K562 (cell line): ENCODE data around the gene ZMIZ1. TPM values are rescaled to one million over a fixed set of nuclear protein-coding genes. Genes with fewer than 3 reads are reported as not detected.

ENCODE experiments used
- ATAC-seq: fragments of 200-7000 bp; cut with Tn5 transposase; 3 replicates; pipeline ENCODE4 v1.9.1; 2020; ENCODE audit warnings: moderate library complexity
- BruUV-seq: library from RNA; stranded (reverse); fragments of 400-500 nt; replicated peaks from 2 replicates; lab custom pipeline; 2021; lab: Mats Ljungman, UMichigan
- CTCF ChIA-PET: fragments of 300-600 bp; formaldehyde crosslinking; extraction: SDS; loops from one replicate; lab custom pipeline; 2021; ENCODE audit warnings: low intra/inter-chr PET ratio; lab: Yijun Ruan, JAX
- POLR2A ChIA-PET: fragments of 300-600, 350-650 bp; sonication (Branson Sonifier 250); formaldehyde crosslinking; extraction: SDS; loops from one replicate; lab custom pipeline; 2021; ENCODE audit warnings: antibody characterized with exemption, inconsistent platforms; lab: Yijun Ruan, JAX
- DNase-seq, 4 experiments: peaks; one replicate each; pipeline versions ENCODE4 v3.0.0 to v3.0.0-alpha.2; 2011 to 2018; ENCODE audit warnings: low spot score in 3 of 4, mixed read lengths in 3 of 4; ENCODE audit errors: extremely low read depth in 1 of 4
- FAIRE-seq: peaks from 2 replicates; lab custom pipeline; 2011; peaks lifted over from hg19 to GRCh38; lab: Jason Lieb, UNC
- H2AFZ ChIP-seq: 2 replicates; pipeline ENCODE4 v1.6.0; 2011; ENCODE audit warnings: low read depth, low read length, control low read depth, inconsistent platforms
- H3K27ac ChIP-seq: fragments of 200-600 bp; 3 replicates; pipeline ENCODE4 v1.8.0; 2011; ENCODE audit warnings: low read depth, mild to moderate bottlenecking, control low read depth, inconsistent platforms, low read length, moderate library complexity, mixed read lengths; ENCODE audit errors: extremely low read depth
- H3K27me3 ChIP-seq, 2 experiments: fragments of 300-600 bp in 1 of 2; 2 replicates in 1 of 2; 3 replicates in 1 of 2; pipeline versions ENCODE4 v1.6.0 to v1.8.0; 2011; ENCODE audit warnings: inconsistent platforms in 2 of 2, low read length in 2 of 2, mild to moderate bottlenecking in 1 of 2, mixed read lengths in 1 of 2, moderate library complexity in 1 of 2; ENCODE audit not compliant: control insufficient read depth in 2 of 2, insufficient read depth in 2 of 2
- H3K36me3 ChIP-seq: fragments of 300-600 bp; 3 replicates; pipeline ENCODE4 v1.8.0; 2011; ENCODE audit warnings: mild to moderate bottlenecking, low read length, inconsistent platforms; ENCODE audit not compliant: control insufficient read depth, insufficient read depth
- H3K4me1 ChIP-seq, 2 experiments: fragments of 200-600 bp in 1 of 2; replicated peaks in 1 of 2; 2 replicates in 1 of 2; 3 replicates in 1 of 2; pipeline versions ENCODE4 v1.5.1 to v1.8.0; 2011; ENCODE audit warnings: inconsistent platforms in 2 of 2, low read length in 2 of 2, mild to moderate bottlenecking in 1 of 2, mixed read lengths in 1 of 2, moderate library complexity in 1 of 2; ENCODE audit not compliant: control insufficient read depth in 2 of 2, insufficient read depth in 2 of 2
- H3K4me2 ChIP-seq: 2 replicates; pipeline ENCODE4 v1.6.1; 2011; ENCODE audit warnings: low read length, control low read depth, inconsistent platforms, mixed read lengths; ENCODE audit not compliant: insufficient read depth
- H3K4me3 ChIP-seq: fragments of 200-600 bp; sonication (generic), shearing (Covaris generic); 2 replicates; pipeline ENCODE4 v1.5.1; 2016; ENCODE audit warnings: control low read depth, inconsistent platforms
- H3K79me2 ChIP-seq: fragments of 200-600 bp; 3 replicates; pipeline ENCODE4 v1.8.0; 2011; ENCODE audit warnings: low read length, inconsistent platforms; ENCODE audit not compliant: control insufficient read depth, insufficient read depth
- H3K9ac ChIP-seq, 2 experiments: 2 replicates each; pipeline versions ENCODE4 v1.6.0 to v1.6.1; 2011; ENCODE audit warnings: low read depth in 2 of 2, low read length in 2 of 2, control low read depth in 1 of 2, inconsistent platforms in 1 of 2, mild to moderate bottlenecking in 1 of 2, mixed read lengths in 1 of 2; ENCODE audit not compliant: insufficient read depth in 1 of 2
- H3K9me1 ChIP-seq: one replicate; pipeline ENCODE4 v1.6.0; 2011; ENCODE audit warnings: inconsistent platforms, mild to moderate bottlenecking, low read length, moderate library complexity; ENCODE audit not compliant: control insufficient read depth, insufficient read depth
- H3K9me3 ChIP-seq: replicated peaks from 2 replicates; pipeline ENCODE4 v1.5.1; 2011; ENCODE audit warnings: low read depth, low read length, inconsistent platforms; ENCODE audit not compliant: control insufficient read depth, insufficient read depth
- H4K20me1 ChIP-seq: replicated peaks from 2 replicates; pipeline ENCODE4 v1.6.1; 2011; ENCODE audit warnings: low read length, inconsistent platforms, mixed read lengths; ENCODE audit not compliant: control insufficient read depth, insufficient read depth
- CHD4 ChIP-seq: fragments of 200-600 bp; sonication (generic); IDR thresholded peaks from 3 replicates; pipeline ENCODE4 v1.6.1; 2012; ENCODE audit warnings: low read depth, mild to moderate bottlenecking, mixed read lengths, low read length, inconsistent platforms; ENCODE audit not compliant: insufficient read depth, insufficient replicate concordance, poor library complexity, severe bottlenecking
- PCBP1 ChIP-seq: fragments of 200-400 bp; formaldehyde crosslinking; IDR thresholded peaks from 2 replicates; pipeline ENCODE4 v1.6.1; 2018; ENCODE audit warnings: mild to moderate bottlenecking, low read depth, low read length; ENCODE audit not compliant: poor library complexity, severe bottlenecking
- XRCC5 ChIP-seq: fragments of 200-400 bp; formaldehyde crosslinking; IDR thresholded peaks from 2 replicates; pipeline ENCODE4 v1.6.1; 2017; ENCODE audit warnings: low read depth, mild to moderate bottlenecking, low read length
- ZNF766 ChIP-seq: fragments of 200-800 bp; sonication (Bioruptor generic); conservative IDR thresholded peaks from 2 replicates; pipeline ENCODE4 v1.6.1; 2016; ENCODE audit warnings: missing genetic modification characterization, missing compliant biosample characterization
- WGBS: fragments of 100-300 bp; shearing (Covaris generic); methylation state at CpG from one replicate; pipeline ENCODE4 v1.1.6; 2016; ENCODE audit warnings: low coverage, mixed read lengths; ENCODE audit not compliant: insufficient coverage; ENCODE audit errors: missing lambda C conversion rate; 5-methylcytosine and 5-hydroxymethylcytosine counted together
- in situ Hi-C: fragments of 300-500 bp; cut with MboI; formaldehyde crosslinking; loops from 4 replicates; pipeline ENCODE4 v1.15.0; 2018; ENCODE audit warnings: inconsistent platforms, mixed read lengths
- intact Hi-C: fragments of 100-400 bp; cut with micrococcal nuclease; formaldehyde crosslinking; loops from 2 replicates; pipeline ENCODE4 v1.14.2; 2022
- polyA plus RNA-seq, 8 experiments: library from polyadenylated mRNA; depleted of rRNA in 4 of 8; stranded (reverse) in 5 of 8; unstranded in 3 of 8; fragments of >200 nt; fragmentation: Nextera tagmentation in 2 of 8; fragmentation: Illumina TruSeq in 1 of 8; extraction: Ambion mirVana in 2 of 8; extraction: Trizol in 1 of 8; gene quantifications; 2 replicates each; pipeline versions ENCODE4 v1.2.1 to v1.2.3, GENCODE V29; 2011 to 2014; ENCODE audit warnings: inconsistent platforms in 1 of 8, missing spikeins in 1 of 8
- total RNA-seq, 7 experiments: library from RNA; depleted of rRNA in 6 of 7; stranded (reverse); fragments of >200 nt in 6 of 7; fragmentation: Illumina TruSeq in 2 of 7; extraction: Trizol in 2 of 7; gene quantifications; 2 replicates each; pipeline versions ENCODE4 v1.2.1 to v1.2.3, GENCODE V29; 2011 to 2021; ENCODE audit warnings: low replicate concordance in 1 of 7
- TF ChIP-seq, protein P1 (sequence below): fragments of 450-650 bp; IDR thresholded peaks from 2 replicates; pipeline ENCODE4 v1.7.0; 2016; ENCODE audit warnings: borderline replicate concordance
- TF ChIP-seq, protein P2 (sequence below): fragments of 250-450 bp; sonication (Bioruptor Pico); IDR thresholded peaks from 2 replicates; pipeline ENCODE4 v1.4.0; 2020

The ZMIZ1 gene
- total and polyA plus RNA-seq, 9 of the 15 experiments (the other 6 are each of a cell fraction or from before 2014, with no cell fraction given), result 1.0 to 37.3 (median 4.3) TPM

DNA sequence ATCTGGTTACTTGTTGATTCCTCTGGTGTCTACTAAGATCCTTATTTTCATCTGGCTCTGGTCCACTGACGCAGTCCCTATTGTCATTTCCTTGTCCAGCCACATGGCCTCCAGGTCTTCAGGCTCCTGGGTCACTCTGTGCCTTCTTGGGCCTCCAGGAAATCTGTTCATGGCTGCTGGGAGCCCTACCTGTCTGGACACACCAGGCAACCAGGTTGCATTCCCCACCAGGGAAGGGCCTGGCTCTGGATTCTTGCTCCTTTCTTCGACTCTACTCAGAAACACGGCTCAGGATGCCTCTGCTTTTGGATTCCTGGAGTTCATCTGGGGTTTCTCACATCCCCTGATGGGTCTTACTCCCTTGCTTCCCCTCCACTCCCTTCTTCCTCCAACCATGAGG, 270.5 kb downstream of the ZMIZ1 start:
- POLR2A ChIA-PET, result no interaction called here
- Histone ChIP-seq H2AFZ (no peak overlapping the region), H3K4me1 (peaks cover 9 to 14% of the 10 kb centered on the region in 2 experiments; a peak in 3 of 5 replicates), H3K4me3 (no peak overlapping the region), H3K9me3 (no peaks in the 10 kb centered on the region), H3K79me2 (no peaks in the 10 kb centered on the region), H3K9ac (no peak overlapping the region), H4K20me1 (peaks cover 5% of the 10 kb centered on the region; the same call in 1 of the 2 replicates), H3K27me3 (peaks cover 0 to 20% of the 10 kb centered on the region in 2 experiments; a peak in 2 of 5 replicates), H3K4me2 (no peak overlapping the region), H3K27ac (no peak overlapping the region), H3K36me3 (no peaks in the 10 kb centered on the region), H3K9me1 (no peaks in the 10 kb centered on the region)
- FAIRE-seq (no peak), DNase-seq (no peak), ATAC-seq (no peak)
- 50% methylated on average over 3 of the region's 3 CpGs for WGBS
- no TSS peak for BruUV-seq
- intact Hi-C loops, result no loop called here
- in situ Hi-C loops, result loop anchor here (5.0 kb wide), 1 partner anchor 52 kb away; no protein-coding TSS in a partner anchor
- CTCF ChIA-PET, result no interaction called here
- TF ChIP-seq CHD4 (no peak), ZNF766 (CRISPR knock-in tag) (no peak), PCBP1 (no peak), XRCC5 (no peak)
- TF ChIP-seq, protein P1, sequence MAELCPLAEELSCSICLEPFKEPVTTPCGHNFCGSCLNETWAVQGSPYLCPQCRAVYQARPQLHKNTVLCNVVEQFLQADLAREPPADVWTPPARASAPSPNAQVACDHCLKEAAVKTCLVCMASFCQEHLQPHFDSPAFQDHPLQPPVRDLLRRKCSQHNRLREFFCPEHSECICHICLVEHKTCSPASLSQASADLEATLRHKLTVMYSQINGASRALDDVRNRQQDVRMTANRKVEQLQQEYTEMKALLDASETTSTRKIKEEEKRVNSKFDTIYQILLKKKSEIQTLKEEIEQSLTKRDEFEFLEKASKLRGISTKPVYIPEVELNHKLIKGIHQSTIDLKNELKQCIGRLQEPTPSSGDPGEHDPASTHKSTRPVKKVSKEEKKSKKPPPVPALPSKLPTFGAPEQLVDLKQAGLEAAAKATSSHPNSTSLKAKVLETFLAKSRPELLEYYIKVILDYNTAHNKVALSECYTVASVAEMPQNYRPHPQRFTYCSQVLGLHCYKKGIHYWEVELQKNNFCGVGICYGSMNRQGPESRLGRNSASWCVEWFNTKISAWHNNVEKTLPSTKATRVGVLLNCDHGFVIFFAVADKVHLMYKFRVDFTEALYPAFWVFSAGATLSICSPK, result no peak
- TF ChIP-seq, protein P2, sequence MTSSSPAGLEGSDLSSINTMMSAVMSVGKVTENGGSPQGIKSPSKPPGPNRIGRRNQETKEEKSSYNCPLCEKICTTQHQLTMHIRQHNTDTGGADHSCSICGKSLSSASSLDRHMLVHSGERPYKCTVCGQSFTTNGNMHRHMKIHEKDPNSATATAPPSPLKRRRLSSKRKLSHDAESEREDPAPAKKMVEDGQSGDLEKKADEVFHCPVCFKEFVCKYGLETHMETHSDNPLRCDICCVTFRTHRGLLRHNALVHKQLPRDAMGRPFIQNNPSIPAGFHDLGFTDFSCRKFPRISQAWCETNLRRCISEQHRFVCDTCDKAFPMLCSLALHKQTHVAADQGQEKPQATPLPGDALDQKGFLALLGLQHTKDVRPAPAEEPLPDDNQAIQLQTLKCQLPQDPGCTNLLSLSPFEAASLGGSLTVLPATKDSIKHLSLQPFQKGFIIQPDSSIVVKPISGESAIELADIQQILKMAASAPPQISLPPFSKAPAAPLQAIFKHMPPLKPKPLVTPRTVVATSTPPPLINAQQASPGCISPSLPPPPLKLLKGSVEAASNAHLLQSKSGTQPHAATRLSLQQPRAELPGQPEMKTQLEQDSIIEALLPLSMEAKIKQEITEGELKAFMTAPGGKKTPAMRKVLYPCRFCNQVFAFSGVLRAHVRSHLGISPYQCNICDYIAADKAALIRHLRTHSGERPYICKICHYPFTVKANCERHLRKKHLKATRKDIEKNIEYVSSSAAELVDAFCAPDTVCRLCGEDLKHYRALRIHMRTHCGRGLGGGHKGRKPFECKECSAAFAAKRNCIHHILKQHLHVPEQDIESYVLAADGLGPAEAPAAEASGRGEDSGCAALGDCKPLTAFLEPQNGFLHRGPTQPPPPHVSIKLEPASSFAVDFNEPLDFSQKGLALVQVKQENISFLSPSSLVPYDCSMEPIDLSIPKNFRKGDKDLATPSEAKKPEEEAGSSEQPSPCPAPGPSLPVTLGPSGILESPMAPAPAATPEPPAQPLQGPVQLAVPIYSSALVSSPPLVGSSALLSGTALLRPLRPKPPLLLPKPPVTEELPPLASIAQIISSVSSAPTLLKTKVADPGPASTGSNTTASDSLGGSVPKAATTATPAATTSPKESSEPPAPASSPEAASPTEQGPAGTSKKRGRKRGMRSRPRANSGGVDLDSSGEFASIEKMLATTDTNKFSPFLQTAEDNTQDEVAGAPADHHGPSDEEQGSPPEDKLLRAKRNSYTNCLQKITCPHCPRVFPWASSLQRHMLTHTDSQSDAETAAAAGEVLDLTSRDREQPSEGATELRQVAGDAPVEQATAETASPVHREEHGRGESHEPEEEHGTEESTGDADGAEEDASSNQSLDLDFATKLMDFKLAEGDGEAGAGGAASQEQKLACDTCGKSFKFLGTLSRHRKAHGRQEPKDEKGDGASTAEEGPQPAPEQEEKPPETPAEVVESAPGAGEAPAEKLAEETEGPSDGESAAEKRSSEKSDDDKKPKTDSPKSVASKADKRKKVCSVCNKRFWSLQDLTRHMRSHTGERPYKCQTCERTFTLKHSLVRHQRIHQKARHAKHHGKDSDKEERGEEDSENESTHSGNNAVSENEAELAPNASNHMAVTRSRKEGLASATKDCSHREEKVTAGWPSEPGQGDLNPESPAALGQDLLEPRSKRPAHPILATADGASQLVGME (CRISPR knock-in tag), result no peak
